ENCODE results near the gene ENG.

DNA sequence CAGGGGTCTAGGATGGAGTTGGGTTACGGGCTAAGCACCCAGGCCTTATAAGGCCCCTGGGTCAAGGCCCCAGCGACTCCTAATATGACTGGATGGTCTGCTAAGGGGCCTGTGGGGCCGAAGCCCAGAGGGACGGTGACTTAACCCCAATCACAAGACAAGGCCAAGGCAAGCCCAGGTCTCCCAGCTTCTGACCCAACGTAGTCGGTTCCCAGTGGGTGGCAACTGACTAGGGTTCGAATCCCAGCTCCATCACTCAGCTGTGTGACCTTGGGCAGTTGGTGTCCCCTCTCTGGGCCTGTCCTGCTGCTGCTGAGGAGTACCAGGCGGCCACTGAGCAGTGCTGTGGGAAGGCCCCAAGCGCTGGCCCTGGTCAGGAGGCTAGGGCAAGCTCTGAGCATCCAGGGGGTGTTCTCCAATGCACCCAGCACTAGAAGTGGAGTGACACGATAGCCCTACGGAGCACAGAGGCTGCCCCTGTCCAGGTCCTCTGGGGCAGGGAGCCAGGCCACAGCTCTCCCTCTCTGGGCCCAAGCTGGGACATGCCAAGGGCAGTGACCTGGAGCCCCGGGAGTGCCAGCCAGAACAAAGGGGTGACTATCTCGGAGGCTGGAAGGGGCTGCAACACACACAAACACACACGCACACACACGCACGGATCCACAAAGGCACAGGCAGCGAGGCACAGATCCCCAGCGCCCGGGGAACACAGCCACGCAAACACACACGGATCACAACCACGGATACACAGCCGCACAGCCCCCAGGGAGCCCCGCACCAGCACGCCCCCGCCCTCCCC, 22.5 kb upstream of the ENG start:
- no peak for TF ChIP-seq RARB (CRISPR knock-in tag; IDR thresholded peaks at IDR 0.05)
- no peak for TF ChIP-seq GLIS3 (CRISPR knock-in tag; IDR thresholded peaks at IDR 0.05)

Measured in SK-N-SH treated with all-trans-retinoic acid at 6 μM for 48 hours (cell line).